Measurements from ENCODE around the gene ITGB2.
"Not testable (repeated sequence)": the region's sequence is repeated elsewhere in the genome, so short reads cannot be mapped to it uniquely, and the experiment has no call there.

- not testable (repeated sequence) for TF ChIP-seq CTCF (IDR thresholded peaks at IDR 0.05); FOXM1 (IDR thresholded peaks at IDR 0.05; ENCODE audit: low read depth); CHD2 (IDR thresholded peaks at IDR 0.05; ENCODE audit: low read length, partially characterized antibody); GABPA (IDR thresholded peaks at IDR 0.05; ENCODE audit: low read depth); YY1 (IDR thresholded peaks at IDR 0.05; ENCODE audit: low read depth); MXI1 (IDR thresholded peaks at IDR 0.05; ENCODE audit: low read depth, low read length)
- TF ChIP-seq PBX3 (IDR thresholded peaks at IDR 0.05), result peak; percentile 7; the same call in 1 of the 2 replicates
These were observed 8.0 kb upstream of the ITGB2 start for GRCh38 chr21:44928500-44929241.
